ENCODE results near the gene VRK3. TPM values are rescaled to one million over a fixed set of nuclear protein-coding genes. Genes with fewer than 3 reads are reported as not detected.

VRK3 gene
- total RNA-seq, 1 donor from 2014 or later: 11.1 TPM

DNA sequence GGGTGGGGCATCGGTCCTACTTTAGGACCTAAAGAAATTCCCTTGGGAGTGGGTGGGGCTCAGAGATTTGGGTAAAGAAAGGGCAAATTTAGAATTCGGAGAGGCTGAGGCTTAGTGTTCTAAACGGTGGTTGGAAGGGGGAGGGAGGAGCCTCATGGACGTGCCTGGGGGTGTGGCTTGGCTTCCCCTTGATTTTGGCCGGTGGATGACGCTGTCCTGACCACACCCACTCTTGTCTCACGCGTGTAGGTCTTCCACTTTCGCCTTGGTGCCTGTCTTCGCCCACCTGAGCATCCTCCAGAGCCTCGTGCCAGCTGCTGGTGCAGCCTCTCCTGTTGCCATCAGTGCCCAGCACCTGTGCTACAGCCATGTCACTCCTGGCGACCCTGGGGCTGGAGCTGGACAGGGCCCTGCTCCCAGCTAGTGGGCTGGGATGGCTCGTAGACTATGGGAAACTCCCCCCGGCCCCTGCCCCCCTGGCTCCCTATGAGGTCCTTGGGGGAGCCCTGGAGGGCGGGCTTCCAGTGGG, 94.6 kb downstream of the VRK3 start:
- DNase-seq (ENCODE audit: low spot score): peak; percentile 22

GRCh38 chr19:49929611-49930482, 95.3 kb downstream of the VRK3 start:
- DNase-seq (ENCODE audit: low spot score): peak; percentile 94

GRCh38 chr19:49929121-49929610, 96.0 kb downstream of the VRK3 start, which contains the start of the genes ATF5 and NUP62:
ATF5 (plus strand) TSS chr19:49929205; CDS start chr19:49930851, 1,646 bp downstream.
NUP62 (minus strand) TSS chr19:49929504; CDS start chr19:49909807, 19,697 bp downstream.
- no peak for DNase-seq (ENCODE audit: low spot score)

GRCh38 chr19:49927526-49928264, 97.5 kb downstream of the VRK3 start:
- DNase-seq (ENCODE audit: low spot score): no peak

DNA sequence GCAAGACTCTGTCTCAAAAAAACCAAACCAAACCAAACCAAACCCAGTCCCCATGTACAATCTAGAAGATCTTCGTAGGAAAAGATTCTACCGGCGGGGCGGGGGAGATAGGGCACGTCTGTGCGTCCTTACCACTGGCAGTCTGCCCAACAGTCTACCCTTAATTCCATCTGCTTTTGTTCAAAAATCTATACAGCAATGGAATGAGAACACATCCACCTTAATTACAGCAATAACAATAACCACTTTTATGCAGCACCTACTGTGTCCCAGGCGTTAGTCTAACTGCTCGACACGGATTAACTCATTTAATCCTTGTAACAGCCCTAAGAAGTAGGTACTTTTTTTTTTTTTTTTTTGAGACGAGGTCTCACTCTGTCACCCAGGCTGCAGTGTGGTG, 98.7 kb downstream of the VRK3 start:
- DNase-seq (ENCODE audit: low spot score): no peak

Other genes with a start within 250 kb of the VRK3 start
- 10.8 TPM for gene FUZ, start 212.1 kb downstream of the VRK3 start, total RNA-seq (ENCODE audit: insufficient read depth, low replicate concordance)
- gene MED25, start 207.1 kb downstream of the VRK3 start, total RNA-seq (ENCODE audit: insufficient read depth, low replicate concordance): 16.1 TPM
- gene PTOV1, start 174.2 kb downstream of the VRK3 start, total RNA-seq (ENCODE audit: insufficient read depth, low replicate concordance): 63.6 TPM
- gene PNKP, start 157.8 kb downstream of the VRK3 start, total RNA-seq (ENCODE audit: insufficient read depth, low replicate concordance): 31.5 TPM
- gene AKT1S1, start 148.0 kb downstream of the VRK3 start, total RNA-seq (ENCODE audit: insufficient read depth, low replicate concordance): 9.1 TPM
- gene TBC1D17, start 147.7 kb downstream of the VRK3 start, total RNA-seq (ENCODE audit: insufficient read depth, low replicate concordance): 4.1 TPM
- gene IL4I1, start 128.5 kb downstream of the VRK3 start, total RNA-seq (ENCODE audit: insufficient read depth, low replicate concordance): 1.4 TPM
- gene ATF5, start 96.2 kb downstream of the VRK3 start, total RNA-seq (ENCODE audit: insufficient read depth, low replicate concordance): 2.6 TPM
- 15.4 TPM for gene NUP62, start 95.9 kb downstream of the VRK3 start, total RNA-seq (ENCODE audit: insufficient read depth, low replicate concordance)
- gene SIGLEC11, start 64.2 kb downstream of the VRK3 start, total RNA-seq (ENCODE audit: insufficient read depth, low replicate concordance): 0.72 TPM
- 20.5 TPM for gene ZNF473, start 633 bp upstream of the VRK3 start, total RNA-seq (ENCODE audit: insufficient read depth, low replicate concordance)
- gene IZUMO2, start 137.9 kb upstream of the VRK3 start, total RNA-seq (ENCODE audit: insufficient read depth, low replicate concordance): not detected
- 17.1 TPM for gene MYH14, start 178.2 kb upstream of the VRK3 start, total RNA-seq (ENCODE audit: insufficient read depth, low replicate concordance)